ENCODE measurements around the gene SMURF2.

DNA sequence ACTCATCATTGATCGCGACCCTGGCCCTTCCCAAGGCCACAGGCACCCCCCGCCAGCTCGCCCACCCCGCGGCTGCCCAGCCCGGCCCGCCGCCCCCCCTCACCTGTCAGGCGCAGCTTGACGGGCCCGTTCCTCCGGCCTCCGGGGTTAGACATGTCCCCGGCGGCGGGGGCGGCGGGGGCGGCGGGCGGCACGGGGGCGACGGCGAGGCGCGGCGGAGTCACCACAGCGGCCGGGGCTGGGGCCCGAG is 456 bp downstream of the SMURF2 start:
- TF ChIP-seq SUZ12 (IDR thresholded peaks at IDR 0.05): no peak
- no peak for TF ChIP-seq SP1 (IDR thresholded peaks at IDR 0.05)
- no peak for TF ChIP-seq ELF4 (IDR thresholded peaks at IDR 0.05)
- no peak for TF ChIP-seq HDGF (IDR thresholded peaks at IDR 0.05; ENCODE audit: borderline replicate concordance)
- no peak for TF ChIP-seq ARNT (IDR thresholded peaks at IDR 0.05)
- no peak for TF ChIP-seq L3MBTL2 (conservative IDR thresholded peaks at IDR 0.05)
- TF ChIP-seq TARDBP (IDR thresholded peaks at IDR 0.05): no peak
- no peak for TF ChIP-seq ZNF384 (IDR thresholded peaks at IDR 0.05)
- no peak for TF ChIP-seq NFRKB (IDR thresholded peaks at IDR 0.05)
